ENCODE data around the gene WNT9B. TPM values are rescaled to one million over a fixed set of nuclear protein-coding genes. Genes with fewer than 3 reads are reported as not detected.

Gene WNT9B
- total and polyA plus RNA-seq, 2 experiments from 2014 or later, result 0.17 TPM; not detected in 1

GRCh38 chr17:46839211-46839610, 12.2 kb upstream of the WNT9B start:
- no peak for ATAC-seq

More at GRCh38 chr17:46839211-46839610, 12.2 kb upstream of the WNT9B start:
- Histone ChIP-seq H3K79me2 (replicated peaks; ENCODE audit: insufficient read depth) (no peaks in the 10 kb centered on the region), H3K36me3 (ENCODE audit: insufficient read depth) (no peaks in the 10 kb centered on the region), H2AFZ (no peak overlapping the region), H3F3A (replicated peaks; ENCODE audit: low read depth) (no peaks in the 10 kb centered on the region; the same call in 1 of the 2 replicates), H3K27me3 (ENCODE audit: insufficient read depth) (peaks cover 21% of the 10 kb centered on the region), H3K9me2 (ENCODE audit: insufficient read depth) (no peaks in the 10 kb centered on the region), H3K27ac (ENCODE audit: low read depth) (no peak overlapping the region), H3K4me1 (ENCODE audit: insufficient read depth) (peaks cover 3% of the 10 kb centered on the region; the same call in 1 of the 2 replicates), H4K20me1 (replicated peaks; ENCODE audit: insufficient read depth) (no peaks in the 10 kb centered on the region), H3K4me3 (no peak overlapping the region), H3K4me2 (no peak overlapping the region)
- Mint-ChIP-seq H3K27ac (no peak overlapping the region), H3K9me3 (peaks cover 20% of the 10 kb centered on the region), H3K4me1 (peaks cover 7% of the 10 kb centered on the region; the same call in 2 of the 3 replicates), H3K4me3 (no peak overlapping the region), H3K27me3 (ENCODE audit: insufficient read depth, low read depth, poor library complexity) (peaks cover 30% of the 10 kb centered on the region), H3K36me3 (ENCODE audit: low read depth) (peaks cover 6% of the 10 kb centered on the region; the same call in 2 of the 3 replicates)
- no peak for TF ChIP-seq CTCF (conservative IDR thresholded peaks at IDR 0.05; ENCODE audit: low read depth in 2 of 2)
- TF ChIP-seq JUNB (IDR thresholded peaks at IDR 0.05; ENCODE audit: unreplicated experiment), result no peak
- TF ChIP-seq STAT1 (IDR thresholded peaks at IDR 0.05; ENCODE audit: unreplicated experiment), result no peak
- TF ChIP-seq POLR2AphosphoS5 (IDR thresholded peaks at IDR 0.05; ENCODE audit: low read depth), result no peak
- TF ChIP-seq EZH2phosphoT487 (IDR thresholded peaks at IDR 0.05; ENCODE audit: unreplicated experiment), result no peak
- no peak for TF ChIP-seq NANOG (IDR thresholded peaks at IDR 0.05; ENCODE audit: borderline replicate concordance)
- TF ChIP-seq REST (IDR thresholded peaks at IDR 0.05; ENCODE audit: unreplicated experiment), result no peak
- no peak for TF ChIP-seq ZNF462 (CRISPR knock-in tag; IDR thresholded peaks at IDR 0.05)
- TF ChIP-seq CREB1 (CRISPR knock-in tag; IDR thresholded peaks at IDR 0.05; ENCODE audit: low read depth), result no peak
- TF ChIP-seq ETS1 (IDR thresholded peaks at IDR 0.05), result no peak
- no peak for TF ChIP-seq ZNF114 (CRISPR knock-in tag; IDR thresholded peaks at IDR 0.05)
- TF ChIP-seq EZH2 (IDR thresholded peaks at IDR 0.05; ENCODE audit: low read depth, unreplicated experiment), result no peak
- DNase-seq (ENCODE audit: low spot score), result no peak

Measured in GM23338 (cell line).